SH-SY5Y (cell line): ENCODE results near the gene BACH1.

Experiments
- GATA2 ChIP-seq: IDR thresholded peaks from 2 replicates; pipeline ENCODE4 v1.6.1; 2011; ENCODE audit warnings: mild to moderate bottlenecking, low read depth, low read length
- GATA3 ChIP-seq: IDR thresholded peaks from 2 replicates; pipeline ENCODE4 v1.6.1; 2011; ENCODE audit warnings: low read depth, mild to moderate bottlenecking, low read length, moderate library complexity

The BACH1 gene

DNA sequence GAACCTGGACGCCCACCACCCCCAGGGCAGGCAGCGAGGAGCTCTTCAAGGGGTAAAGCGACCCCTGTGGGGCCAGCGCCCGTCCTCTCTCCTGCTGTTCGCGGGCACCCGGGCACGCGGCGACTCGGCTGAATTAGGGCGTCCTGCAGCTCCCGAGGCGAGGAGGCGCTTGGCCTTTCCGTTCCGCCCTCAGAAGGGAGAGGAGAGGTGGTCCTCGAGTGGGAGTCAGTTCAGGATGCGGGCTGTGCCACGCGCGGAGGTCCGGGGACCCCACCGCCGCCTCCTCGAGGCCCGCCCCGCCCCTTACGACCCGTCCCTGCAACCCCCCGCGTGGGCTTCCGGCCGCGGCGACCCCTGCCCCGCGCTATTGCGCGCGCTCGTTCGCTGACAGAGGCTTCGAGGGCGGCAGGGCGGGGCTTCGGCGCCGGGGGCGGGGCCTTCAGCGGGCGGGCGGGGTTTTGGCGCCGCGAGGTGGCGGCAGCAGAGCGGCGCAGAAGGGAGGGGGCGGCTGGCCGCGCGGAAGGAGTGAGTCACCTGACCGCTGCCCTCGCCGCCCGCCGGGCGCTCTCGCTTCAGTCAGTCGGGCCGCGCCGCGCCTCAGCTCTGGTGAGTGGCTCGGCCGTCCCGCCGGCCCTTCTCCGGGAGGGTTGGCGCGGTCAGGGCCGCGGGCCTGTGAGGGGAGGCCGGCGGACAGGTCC is at the start of gene BACH1:
BACH1 (plus strand) TSS at position 575 of the 698 bp plus-strand sequence. CDS start 22,359 bp downstream, outside the sequence.
- TF ChIP-seq GATA2 (no peak), GATA3 (no peak)

DNA sequence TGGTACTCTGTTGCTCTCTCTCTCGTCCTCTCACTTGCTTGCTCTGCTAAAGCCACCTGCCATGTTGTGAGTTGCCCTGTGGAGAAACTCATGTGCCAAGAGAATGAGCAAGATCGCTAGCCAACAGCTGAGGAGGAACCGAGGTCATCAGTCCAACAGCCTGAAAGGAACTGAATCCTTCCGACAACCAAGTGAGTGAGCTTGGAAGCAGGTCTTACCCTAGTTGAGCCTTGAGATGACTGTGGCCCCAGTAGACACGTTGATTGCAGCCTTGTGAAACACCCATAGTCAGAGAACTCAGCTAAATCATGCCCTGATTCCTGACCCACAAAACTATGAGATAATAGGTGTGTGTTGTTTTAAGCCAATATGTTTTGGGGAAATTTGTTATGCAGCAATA is 48.1 kb upstream of the BACH1 start:
- TF ChIP-seq GATA3 (no peak), GATA2 (no peak)

DNA sequence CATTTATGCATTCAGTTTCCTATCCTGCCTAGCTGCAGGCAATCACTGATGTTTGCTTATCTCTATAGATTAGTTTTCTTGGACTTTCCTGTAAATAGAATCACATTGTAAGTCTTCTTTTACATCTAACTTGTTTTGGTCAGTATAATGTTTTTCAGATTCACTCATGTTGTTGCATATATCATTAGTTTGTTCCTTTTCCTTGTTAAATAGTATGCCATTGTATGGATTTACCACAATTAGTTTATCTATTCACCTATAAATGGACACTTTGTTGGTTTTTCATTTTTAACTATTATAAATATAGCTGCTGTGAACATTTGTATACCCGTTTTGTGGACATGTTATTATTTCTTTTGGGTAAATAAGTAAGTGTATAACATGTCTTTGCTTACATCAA is 44.2 kb upstream of the BACH1 start:
- TF ChIP-seq GATA3, result no peak
- no peak for TF ChIP-seq GATA2

DNA sequence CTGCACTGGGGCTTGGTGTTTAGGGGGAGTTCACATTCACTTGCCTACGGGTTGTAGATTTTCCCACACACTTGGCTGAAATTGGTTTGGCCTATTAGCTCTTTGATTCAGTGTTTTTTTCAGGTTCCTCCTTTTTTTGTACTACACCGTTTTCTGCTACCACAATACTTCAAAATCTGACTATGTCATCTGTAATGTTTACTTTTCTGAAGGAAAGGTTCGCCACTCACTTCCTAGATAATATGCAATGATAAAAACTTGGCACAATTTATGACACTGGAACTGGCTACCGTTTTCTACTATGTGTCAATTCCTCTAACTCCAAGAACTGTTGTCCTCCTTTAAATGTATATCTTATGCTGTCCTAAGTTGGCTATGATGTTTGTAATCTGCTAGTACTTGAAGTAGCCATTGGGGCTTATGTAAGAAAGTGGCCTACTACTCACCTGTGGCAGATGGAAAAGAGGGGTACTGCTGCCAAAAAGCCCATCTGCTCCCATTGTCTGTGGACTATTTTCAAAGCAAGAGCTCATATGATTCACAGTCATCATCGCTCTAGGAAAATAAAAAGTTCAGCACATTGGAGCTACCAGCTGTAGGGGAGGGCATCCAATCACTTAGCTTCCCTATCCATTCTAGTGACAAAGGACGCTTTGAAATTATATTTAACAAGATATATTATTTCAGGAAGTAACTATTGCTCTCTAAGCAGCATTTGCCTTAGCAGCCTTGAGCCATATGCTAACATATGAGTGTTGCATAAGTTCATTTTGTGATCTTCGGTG is 42.4 kb upstream of the BACH1 start:
- TF ChIP-seq GATA2, result no peak
- no peak for TF ChIP-seq GATA3

DNA sequence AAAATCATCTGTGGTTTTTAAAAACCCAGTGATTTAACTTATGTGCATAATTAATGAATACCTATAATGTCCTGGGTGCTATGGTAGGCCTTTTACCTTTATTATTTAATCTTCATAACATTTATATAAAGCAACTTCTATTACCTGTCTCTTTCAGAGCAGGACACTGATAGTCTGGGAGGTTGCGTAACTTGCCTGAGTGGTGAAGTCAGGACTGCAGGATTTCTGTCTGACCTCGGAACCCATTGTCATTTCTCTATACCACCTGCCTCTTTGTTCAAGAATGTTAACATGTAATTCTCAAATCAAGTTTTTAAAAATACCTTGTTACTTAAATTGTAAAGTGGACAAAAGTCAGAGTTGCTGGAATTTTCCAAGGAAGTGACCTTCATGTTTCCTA is 41.0 kb upstream of the BACH1 start:
- TF ChIP-seq GATA2 (no peak), GATA3 (no peak)

DNA sequence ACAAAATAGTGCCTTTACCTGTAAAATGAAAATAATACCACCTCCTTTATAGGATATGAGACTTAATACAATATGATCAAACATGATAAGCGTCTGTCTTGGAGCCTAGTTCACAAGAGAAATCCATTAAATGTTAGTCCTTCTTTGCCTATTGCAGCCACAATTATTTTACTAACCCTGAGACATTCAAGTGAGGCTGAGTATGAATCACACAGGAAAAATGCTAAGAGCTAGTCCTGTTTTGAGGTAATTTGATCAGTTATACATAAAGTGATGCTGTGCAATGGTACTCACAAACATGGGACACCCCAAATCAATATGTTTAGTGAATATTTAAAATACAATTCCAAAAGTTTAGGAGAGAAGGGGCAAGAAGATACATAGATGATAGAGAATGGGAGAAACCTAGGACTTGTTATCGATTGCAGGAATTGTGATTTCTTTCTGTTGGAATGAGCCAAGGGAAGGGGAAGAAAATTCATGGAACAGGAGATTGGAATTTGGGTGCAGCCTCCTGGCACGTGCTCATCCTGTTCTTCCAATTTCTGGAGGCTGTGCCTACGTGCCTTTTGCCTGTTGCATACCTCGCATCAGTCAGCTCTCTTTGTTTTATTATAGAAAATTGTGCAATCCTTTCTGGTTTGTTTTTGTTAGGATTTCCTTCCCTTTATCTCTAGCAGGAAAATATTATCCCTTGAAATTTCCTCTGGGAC is 39.9 kb upstream of the BACH1 start:
- no peak for TF ChIP-seq GATA3
- no peak for TF ChIP-seq GATA2

DNA sequence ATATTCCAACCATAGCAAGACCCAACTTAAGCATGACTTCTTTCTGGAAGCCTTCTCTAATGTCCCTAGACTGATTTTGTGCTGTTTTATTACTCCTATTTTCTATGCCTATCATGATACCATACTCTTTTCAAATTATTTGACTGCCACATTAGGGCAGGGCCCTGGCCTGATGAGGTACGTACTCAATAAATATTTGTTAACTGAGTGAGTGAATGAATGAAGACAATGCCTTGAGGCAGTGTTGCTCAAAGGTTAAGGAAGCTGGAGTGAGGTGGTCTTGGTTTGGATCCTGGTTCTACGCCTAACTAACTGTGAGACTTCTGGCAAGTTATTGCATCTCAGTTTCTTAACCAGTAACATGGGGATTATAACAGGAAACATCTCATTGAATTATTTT is 38.3 kb upstream of the BACH1 start:
- TF ChIP-seq GATA2 (no peak), GATA3 (no peak)

DNA sequence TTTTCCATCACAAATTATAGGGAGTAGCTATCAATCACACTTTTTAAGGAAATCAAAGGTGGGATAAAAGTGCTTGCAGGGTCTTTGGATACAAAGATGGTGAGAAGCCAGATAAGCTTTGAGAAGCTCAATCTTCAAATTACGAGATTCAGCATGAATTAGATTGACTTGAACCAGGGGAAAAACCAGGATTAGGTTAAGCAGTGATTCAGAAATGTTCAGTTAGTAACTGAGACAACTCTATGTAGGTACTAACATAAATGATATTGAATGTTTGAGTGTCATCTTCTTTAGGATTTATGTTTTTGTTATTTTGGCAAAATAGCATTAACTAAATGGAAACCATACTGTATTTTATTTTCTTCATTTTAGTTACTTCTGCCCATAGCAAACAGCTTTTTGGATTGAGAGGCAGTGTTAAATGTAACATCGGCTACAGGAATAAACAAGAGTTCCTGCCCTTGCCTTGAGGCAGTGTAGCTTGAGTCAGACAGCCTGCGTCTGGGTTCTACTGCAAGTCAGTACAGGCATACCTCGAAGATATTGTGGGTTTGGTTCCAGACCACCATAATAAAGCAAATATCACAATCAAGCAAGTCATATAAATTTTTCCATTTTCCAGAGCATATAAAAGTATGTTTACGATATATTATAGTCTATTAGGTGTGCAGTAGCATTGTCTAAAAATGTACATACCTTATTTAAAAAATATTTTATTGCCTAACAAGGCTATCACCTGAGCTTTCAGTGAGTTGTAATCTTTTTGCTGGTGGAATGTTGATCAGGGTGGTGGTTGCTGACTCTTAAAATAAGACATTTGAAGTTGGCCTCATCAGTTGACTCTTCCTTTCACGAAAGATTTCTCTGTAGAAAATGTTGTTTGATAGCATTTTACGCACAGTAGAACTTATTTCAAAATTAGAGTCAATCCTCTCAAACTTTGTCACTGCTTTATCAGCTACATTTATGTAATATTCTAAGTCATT is 36.9 kb upstream of the BACH1 start:
- TF ChIP-seq GATA2 (no peak), GATA3 (no peak)

DNA sequence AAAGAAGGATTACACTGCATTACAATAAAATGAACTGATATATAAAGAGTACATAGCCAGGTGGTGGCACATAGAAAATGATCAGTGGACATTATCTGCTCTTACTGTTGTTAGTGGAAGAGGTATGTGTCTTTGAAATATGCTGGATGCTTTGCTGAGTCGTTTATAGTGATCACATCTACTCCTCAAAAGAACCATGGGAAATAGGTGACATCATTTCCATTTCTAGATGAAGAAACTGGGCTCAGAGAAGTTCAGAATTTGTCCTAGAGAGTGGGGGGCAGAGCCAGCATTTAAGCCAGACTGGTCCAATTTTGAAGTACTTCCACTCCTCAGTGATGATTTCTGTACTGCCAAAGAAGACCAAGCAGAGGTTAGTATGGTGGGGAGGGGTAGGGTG is 34.0 kb upstream of the BACH1 start:
- TF ChIP-seq GATA3 (no peak), GATA2 (no peak)

DNA sequence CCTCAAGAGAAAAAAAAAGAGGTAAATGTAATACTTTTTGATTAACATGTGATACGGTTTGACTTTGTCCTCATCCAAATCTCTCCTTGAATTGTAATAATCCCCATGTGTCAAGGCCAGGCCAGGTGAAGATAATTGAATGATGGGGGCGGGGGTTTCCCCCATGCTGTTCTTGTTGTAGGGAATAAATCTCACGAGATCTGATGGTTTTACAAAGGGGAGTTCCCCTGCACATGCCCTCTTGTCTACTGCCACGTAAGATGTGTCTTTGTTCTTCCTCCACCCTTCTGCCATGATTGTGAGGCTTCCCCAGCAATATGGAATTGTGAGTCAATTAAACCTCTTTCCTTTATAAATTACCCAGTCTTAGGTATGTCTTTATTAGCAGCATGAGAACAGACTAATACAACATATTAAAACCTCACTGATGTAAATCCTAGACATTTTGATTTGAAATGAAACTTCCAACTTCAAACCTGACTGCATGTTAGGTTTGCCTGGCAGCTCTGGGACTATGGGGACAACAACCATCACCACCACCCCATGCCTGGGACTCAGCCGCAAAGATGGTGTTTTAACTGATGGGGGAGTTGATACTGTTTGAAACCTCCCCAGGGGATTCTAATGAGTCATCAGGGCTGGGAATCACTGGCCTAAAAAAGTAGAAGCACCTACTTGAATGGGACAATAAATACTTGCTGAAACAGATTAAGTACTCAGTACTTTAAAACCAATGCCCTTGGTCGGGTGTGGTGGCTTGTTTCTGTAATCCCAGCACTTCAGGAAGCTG is 32.8 kb upstream of the BACH1 start:
- TF ChIP-seq GATA2 (no peak), GATA3 (no peak)

DNA sequence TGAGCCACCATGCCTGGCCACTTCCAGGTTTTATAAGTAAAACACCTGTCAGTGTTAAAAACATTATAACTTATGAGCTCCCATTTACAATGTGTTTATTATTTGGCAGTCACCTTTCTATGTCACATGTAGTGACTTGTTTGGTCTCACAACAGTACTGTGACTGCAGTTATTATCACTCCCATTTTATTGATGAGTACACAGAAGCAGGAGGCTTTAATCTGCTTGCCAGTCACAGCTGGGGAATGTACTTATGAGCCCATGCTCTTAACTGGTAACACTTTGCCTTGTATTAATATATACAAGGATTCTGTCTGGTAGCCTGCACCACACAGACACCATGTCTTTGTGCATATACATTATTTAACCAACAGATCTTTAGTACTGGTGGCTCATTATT is 31.1 kb upstream of the BACH1 start:
- TF ChIP-seq GATA3 (no peak), GATA2 (no peak)

DNA sequence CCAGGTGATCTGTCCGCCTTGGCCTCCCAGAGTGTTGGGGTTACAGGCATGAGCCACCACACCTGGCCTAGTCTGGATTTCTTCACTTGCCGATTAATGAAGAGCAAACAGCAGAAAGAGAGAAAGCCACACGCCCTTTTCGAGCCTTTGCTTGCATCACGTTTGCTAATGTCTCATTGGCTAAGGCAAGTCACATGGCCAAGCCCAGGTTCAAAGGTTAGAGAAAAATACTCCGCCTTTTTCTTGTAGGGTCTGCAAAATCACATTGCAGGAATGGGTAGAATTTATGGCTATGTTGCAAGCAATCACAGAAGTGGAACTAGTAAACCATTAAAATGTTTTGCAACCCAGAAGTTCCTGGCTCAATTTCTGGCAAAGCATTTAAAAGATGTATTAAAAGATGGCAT is 26.8 kb upstream of the BACH1 start:
- TF ChIP-seq GATA3 (no peak), GATA2 (no peak)

DNA sequence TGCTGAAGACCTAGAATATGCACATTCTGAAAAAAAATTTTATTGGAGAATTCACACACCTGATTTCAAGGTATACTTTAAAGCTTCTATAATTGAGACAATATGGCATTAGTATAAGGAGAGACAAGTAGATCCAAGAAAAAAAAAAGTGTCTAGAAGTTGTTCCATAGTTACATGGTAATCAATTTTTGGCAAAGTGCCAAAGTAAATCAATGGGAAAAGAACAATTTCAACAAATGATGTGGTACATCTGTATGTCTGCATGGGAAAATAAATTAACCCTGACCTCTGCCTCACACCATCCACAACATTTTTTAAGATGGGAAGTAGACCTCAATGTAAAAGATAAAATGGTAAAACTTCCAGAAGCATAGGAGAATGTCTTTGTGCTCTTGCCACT is 21.3 kb upstream of the BACH1 start:
- TF ChIP-seq GATA2, result no peak
- no peak for TF ChIP-seq GATA3
